GM12864 (cell line): ENCODE measurements around the gene NFILZ.

Experiments used
- DNase-seq: peaks from one replicate; pipeline ENCODE4 v3.0.0-alpha.2; 2011; ENCODE audit warnings: low read depth
- H3K4me3 ChIP-seq: 2 replicates; pipeline ENCODE4 v1.5.1; 2011; ENCODE audit warnings: mild to moderate bottlenecking, low read depth, low read length, control low read depth
- TF ChIP-seq, protein P1 (sequence below): IDR thresholded peaks from 2 replicates; pipeline ENCODE4 v1.5.1; 2011; ENCODE audit warnings: low read depth, mild to moderate bottlenecking, moderate library complexity, low read length, control low read depth, inconsistent platforms; ENCODE audit errors: missing control alignments

NFILZ gene, protein sequence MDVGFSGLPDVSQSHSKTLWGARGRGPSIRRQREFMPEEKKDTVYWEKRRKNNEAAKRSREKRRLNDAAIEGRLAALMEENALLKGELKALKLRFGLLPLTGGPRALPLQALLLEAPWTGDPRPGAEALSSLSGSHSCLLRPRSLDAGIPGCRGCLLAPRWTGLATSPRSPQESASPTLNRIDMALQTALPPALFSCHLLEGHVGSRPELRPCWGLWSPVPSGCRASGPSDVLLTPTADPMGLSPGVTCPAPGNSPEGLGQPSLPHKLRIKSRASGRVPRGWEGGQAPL

DNA sequence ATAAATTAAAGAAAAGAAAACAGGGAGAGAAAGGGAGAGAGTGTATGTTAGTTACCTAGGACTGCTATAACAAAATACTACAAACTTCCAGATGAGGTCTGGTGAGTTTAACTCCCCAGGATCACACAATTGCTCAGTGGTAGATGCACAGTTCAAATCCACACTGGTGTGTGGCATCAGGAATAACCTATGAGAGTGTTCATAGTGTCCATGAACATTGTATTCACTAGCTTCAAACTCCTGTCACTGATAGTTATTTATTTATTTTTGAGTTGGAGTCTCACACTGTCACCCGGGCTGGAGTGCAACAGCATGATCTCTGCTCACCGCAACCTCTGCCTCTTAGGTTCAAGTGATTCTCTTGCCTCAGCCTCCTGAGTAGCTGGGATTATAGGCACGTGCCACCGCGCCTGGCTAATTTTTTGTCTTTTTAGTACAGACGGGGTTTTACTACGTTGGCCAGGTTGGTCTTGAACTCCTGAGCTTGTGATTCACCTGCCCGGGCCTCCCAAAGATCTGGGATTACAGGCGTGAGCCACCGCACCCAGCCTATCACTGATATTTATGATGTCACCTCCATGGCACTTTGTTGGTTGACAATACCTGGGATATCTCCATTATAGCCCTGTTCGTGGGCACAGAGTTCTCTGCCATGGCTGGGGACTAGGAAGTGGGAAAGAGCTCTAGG, at the start of gene NFILZ:
Gene NFILZ (plus strand): TSS at position 638 of the 688 bp plus-strand sequence. CDS start 46,133 bp downstream, outside the sequence.
- no peak within 1 kb of the TSS for H3K4me3 ChIP-seq
- TF ChIP-seq, protein P1, sequence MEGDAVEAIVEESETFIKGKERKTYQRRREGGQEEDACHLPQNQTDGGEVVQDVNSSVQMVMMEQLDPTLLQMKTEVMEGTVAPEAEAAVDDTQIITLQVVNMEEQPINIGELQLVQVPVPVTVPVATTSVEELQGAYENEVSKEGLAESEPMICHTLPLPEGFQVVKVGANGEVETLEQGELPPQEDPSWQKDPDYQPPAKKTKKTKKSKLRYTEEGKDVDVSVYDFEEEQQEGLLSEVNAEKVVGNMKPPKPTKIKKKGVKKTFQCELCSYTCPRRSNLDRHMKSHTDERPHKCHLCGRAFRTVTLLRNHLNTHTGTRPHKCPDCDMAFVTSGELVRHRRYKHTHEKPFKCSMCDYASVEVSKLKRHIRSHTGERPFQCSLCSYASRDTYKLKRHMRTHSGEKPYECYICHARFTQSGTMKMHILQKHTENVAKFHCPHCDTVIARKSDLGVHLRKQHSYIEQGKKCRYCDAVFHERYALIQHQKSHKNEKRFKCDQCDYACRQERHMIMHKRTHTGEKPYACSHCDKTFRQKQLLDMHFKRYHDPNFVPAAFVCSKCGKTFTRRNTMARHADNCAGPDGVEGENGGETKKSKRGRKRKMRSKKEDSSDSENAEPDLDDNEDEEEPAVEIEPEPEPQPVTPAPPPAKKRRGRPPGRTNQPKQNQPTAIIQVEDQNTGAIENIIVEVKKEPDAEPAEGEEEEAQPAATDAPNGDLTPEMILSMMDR: no peak
- no peak for DNase-seq

DNA sequence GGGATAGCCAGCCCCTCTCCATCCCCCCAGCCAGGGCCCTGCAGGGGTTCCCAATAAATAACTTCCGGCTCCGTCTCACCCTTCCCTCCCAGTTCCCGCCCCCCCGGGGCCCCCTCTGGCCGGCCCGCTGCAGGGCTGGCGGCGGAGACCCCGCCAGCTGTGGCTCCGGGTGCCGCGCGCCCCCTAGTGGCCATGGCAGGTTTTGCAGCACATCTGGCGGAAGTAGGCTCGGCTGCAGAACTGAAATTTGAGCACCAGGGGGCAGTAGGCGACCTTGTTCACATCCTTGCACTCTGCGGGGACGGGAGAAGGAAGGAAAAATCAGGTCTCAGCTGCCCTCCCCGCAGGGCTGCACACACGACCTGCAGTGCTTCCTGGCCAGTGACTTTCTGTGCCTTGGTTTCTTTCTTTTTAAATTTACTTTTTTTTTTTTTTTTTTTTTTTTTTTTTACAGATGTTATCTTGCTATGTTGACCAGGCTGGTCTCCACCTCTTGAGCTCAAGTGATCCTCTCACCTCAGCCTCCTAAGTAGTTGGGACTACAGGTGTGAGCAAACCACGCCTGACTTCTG, 49.6 kb upstream of the NFILZ start:
- no peak overlapping the region for H3K4me3 ChIP-seq
- TF ChIP-seq, protein P1: peak; percentile 99
- no peak for DNase-seq

DNA sequence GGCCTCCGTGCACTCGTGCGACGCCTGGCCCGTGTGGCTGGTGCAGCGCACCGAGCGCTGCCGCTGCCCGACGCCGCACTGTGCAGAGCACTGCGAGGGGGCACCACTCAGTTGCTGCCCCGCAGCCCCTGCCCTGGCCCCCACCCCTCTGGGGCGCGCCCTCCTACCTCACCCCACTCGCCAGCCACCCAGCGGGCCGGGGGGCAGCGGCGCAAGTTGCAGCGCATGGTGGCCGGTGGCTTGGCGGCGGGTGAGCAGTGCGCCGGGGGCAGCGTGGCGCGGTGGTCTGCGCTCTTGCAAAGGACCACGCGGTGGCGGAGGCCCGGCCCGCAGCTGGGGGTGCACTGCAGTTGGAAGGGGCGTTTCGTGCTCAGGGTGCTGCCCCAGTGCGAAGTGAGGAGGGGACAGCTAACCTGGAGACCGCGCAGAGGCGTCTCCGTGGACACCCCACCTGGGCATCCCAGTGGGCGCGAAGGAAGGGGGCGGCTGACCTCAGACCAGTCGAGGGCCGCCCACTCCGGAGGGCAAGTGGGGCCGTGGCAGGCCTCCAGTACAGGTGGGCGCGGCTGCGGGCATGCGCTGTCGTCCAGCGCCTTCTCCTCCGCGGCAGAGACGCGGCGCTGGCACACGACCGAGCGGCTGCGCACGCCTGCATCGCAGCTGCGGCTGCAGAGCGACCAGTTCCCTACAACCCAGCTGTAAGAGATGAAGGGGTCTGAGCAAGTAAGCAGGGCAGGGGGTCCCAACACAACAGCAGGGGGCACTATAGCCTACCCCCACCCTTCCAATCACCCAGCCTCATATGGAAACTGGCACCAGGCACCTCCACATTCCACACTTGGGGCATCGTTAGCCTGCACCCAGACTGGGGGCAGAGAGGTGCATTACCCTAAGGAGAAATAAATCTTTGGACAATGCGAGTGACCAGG, 45.2 kb upstream of the NFILZ start:
- H3K4me3 ChIP-seq: no peak overlapping the region
- TF ChIP-seq, protein P1: no peak
- DNase-seq: no peak

DNA sequence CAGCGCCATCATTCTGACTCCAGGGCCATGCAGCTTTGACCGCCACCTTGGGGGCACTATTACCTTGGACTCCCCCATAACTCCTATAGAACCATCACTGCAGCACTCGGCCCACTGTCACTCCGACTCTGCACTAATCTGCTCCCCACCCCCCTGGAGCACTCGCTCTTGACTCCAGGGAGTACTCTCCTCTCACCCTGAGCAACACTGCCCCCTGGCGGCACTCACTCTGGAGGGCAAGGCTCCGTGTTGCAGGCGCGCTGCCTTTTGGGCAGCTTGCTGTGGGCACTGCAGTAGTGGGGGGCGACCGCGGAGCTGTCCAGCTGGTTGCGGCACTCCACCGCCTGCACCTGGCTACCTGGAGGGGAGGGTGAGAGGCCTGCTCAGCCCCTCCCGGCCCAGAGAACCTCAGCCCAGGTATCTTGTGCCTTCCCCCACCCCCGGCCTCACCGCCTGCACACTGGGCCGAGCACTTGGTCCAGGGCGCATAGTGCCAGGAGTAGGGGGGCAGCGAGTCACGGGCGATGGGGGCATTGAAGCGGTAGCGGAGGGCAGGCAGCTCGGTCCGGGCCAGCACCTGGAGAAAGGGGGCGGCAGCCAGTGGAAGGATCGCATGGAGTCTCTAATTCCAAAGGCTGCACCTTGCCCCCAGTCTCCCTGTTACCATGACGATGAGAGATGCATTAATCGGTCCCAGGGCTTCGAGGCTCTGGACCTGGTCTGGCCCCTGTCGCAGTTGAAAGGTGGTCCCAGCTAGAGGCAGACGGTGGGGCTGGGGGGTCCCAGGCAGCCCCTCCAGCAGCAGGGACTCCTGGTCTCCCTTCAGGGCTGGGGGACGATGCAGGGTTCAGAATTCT, 44.3 kb upstream of the NFILZ start:
- H3K4me3 ChIP-seq: no peak overlapping the region
- TF ChIP-seq, protein P1: peak; percentile 72
- no peak for DNase-seq

DNA sequence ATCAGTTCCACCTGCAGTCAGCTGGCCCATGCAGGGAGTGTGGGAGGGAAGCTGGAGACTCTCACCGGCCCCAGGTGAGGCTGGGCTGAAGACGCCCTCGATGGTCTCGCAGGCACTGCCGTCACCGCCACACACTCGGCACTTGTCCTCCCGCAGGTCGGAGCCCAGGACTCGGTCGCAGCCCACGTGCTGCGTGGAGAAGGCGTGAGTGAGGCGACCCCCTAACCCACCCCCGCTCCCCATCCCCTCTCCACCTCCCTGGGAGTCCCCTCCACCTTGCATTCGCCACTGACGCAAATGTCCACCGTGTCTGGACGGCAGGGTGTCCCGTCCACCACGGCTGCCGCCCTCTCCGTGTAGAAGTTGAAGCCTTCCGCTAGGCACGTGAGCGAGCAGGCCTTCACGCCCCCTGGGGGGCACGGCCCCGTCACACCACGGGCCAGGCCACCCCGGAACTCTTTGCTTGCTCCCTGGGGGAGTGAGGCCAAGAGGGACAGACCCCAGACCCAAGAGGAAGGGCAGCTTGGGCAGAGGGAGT, 41.2 kb upstream of the NFILZ start:
- no peak for DNase-seq
- H3K4me3 ChIP-seq: no peak overlapping the region
- TF ChIP-seq, protein P1: no peak
